Fibroblast of upper back skin (primary cell): ENCODE results near the gene MAP4K4.
A peak's percentile ranks its signal among the peaks of the same experiment; 100 is the strongest.
"Not testable (repeated sequence)": the region's sequence is repeated elsewhere in the genome, so short reads cannot be mapped to it uniquely, and the experiment has no call there.

Source experiments
- DNase-seq: peaks from one replicate; pipeline ENCODE4 v3.0.0-alpha.2; 2013

The MAP4K4 gene

GRCh38 chr2:101745711-101746694 lies 48.5 kb downstream of the MAP4K4 start:
- peak; percentile 69 for DNase-seq

- no peak for DNase-seq
Observed at GRCh38 chr2:101748000-101748399, 50.5 kb downstream of the MAP4K4 start.

DNA sequence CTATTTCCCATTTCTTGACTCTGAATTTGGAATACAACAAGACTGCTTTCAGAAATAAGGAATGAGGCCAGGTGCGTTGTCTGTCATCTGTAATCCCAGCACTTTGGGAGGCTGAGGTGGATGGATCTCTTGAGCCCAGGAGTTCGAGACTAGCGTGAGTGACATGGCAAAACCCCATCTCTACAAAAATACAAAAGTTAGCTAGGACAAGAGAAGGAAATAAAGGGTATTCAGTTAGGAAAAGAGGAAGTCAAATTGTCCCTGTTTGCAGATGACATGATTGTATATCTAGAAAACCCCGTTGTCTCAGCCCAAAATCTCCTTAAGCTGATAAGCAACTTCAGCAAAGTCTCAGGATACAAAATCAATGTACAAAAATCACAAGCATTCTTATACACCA lies 51.0 kb downstream of the MAP4K4 start:
- DNase-seq = not testable (repeated sequence)

GRCh38 chr2:101750688-101751087 lies 53.2 kb downstream of the MAP4K4 start:
- DNase-seq = no peak

GRCh38 chr2:101751276-101751815 lies 53.8 kb downstream of the MAP4K4 start:
- DNase-seq = no peak

DNA sequence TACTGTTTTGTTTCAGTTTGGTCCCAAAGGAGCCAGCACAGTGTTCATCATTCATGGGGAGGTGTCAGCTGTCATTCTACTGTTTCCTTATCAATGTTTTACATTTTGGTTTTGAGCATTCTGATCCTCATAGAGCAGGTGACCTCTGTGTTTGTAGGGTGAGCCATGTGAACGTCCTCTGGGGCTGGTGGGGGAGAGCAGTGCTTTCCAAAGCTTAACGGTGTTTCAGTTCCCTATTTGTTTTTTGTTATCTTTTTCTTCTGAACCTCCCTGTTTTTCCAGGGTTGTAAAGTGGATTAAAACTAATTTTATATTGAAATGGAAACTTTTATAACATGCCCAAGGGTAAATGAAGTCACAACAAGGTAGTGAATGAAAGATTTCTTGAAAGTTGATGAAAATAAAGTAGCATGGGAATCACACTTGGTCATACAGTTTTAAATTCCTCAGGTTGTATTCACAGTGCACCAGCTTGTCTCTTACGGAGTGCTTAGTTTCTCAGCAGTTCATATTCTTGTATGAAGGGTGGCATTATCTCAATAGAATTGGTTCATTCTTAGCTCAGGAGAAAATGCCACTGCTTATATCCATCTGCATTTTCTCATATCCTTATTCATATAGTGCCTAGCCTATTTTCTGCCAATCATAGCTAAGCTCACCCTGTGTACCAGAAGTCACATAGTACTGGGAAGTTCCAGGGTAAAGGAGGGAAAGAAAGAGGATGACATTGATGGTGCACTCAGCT lies 54.5 kb downstream of the MAP4K4 start:
- DNase-seq = no peak

- peak; percentile 77 for DNase-seq
Observed at GRCh38 chr2:101752716-101753616, 55.5 kb downstream of the MAP4K4 start.

- DNase-seq = no peak
Observed at GRCh38 chr2:101753720-101754490, 56.4 kb downstream of the MAP4K4 start.

DNA sequence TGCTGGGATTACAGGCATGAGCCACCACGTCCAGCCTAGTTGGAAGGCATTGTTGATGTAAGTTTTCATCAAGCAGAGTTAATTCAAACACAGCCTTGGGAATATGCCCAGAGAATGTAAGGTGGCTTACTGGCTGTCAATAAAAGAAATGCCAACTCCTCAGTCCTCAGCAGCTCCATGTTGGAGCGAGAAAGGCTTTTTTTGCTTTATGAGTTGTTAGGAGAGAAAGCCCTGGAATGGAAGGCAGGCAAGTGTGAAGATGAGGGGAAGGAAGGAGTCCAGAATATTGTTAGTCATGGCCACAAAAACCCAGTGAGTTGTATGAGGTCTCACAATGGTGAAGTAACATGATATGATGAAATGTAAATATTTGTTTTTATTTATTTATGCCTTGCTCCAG lies 57.1 kb downstream of the MAP4K4 start:
- DNase-seq = peak; percentile 53

GRCh38 chr2:101756266-101756665 lies 58.8 kb downstream of the MAP4K4 start:
- no peak for DNase-seq

- peak; percentile 64 for DNase-seq
Observed at GRCh38 chr2:101758001-101758400, 60.5 kb downstream of the MAP4K4 start.

- peak; percentile 96 for DNase-seq
Observed at GRCh38 chr2:101759162-101759561, 61.7 kb downstream of the MAP4K4 start.

- no peak for DNase-seq
Observed at GRCh38 chr2:101762451-101763171, 65.1 kb downstream of the MAP4K4 start.

GRCh38 chr2:101763496-101764333 lies 66.2 kb downstream of the MAP4K4 start:
- DNase-seq = no peak

- DNase-seq = no peak
Observed at GRCh38 chr2:101766337-101766736, 68.8 kb downstream of the MAP4K4 start.

DNA sequence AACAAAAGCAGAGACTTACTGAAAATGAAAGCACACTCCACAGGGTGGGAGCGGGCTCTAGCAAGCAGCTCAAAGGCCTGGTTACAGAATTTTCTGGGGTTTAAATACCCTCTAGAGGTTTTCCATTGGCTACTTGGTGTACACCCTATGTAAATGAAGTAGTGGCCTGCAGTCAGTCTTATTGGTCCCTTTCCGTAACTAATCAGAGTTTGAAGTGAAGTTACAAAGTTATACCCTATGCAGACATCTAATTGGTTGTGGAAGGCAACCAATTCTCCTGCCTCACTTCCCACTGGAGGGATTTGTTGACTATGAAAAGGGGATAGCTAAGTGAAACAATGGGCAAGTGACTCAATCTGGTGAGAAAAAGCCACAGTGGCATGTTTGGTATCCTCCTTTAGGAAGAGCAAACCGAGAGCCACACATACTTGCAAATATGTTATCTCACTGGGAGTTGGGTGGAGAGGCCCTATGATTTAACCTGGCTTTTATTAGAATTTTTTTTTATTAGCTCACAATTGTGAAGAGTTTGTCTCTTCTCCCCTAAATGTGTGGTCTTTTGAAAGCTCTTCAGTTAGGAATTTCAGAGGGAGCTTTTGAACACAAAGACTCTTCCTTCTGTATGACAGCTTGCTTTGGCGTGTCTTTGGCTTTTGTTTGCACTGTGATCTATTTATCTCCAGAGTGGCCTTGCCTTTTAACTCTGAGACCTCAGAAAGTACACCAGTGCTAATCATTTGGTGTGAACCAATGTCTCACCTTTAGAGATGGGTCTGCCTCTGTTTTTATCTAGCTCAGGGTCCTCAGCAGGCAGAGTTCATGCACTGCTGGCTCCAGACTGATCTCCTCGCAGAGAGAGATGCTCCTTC lies 69.6 kb downstream of the MAP4K4 start:
- peak; percentile 96 for DNase-seq

GRCh38 chr2:101768556-101769220 lies 71.2 kb downstream of the MAP4K4 start:
- no peak for DNase-seq

DNA sequence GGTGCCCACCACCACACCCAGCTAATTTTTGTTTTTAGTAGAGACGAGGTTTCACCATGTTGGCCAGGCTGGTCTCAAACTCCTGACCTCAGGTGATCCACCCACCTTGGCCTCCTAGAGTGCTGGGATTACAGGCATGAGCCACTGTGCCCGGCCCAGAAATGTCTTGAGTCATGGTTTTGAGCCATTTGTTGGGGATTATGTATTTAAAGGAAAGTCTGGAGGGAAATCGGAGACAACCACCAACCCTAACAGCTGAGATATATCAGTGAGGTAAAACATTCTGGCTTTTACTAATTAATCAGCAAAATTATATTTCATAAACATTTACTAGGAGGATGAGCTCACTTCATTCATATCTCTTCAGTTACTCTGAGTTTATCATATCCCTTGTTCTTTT lies 72.2 kb downstream of the MAP4K4 start:
- DNase-seq = not testable (repeated sequence)
